ENCODE measurements around the gene SLAMF9. TPM values are rescaled to one million over a fixed set of nuclear protein-coding genes. Genes with fewer than 3 reads are reported as not detected.

SLAMF9 gene
- total and polyA plus RNA-seq, 2 donors (not counting 3 experiments of a cell fraction or from before 2014, with no cell fraction given) = not detected

- H3K27me3 ChIP-seq (ENCODE audit: control insufficient read depth in 2 of 2, insufficient read depth in 2 of 2, low read length in 2 of 2) = peaks cover 3 to 8% of the 10 kb centered on the region in 2 experiments
- DNase-seq (ENCODE audit: low read depth, low spot score) (no peak), FAIRE-seq (no peak)
- ChIA-PET POLR2A (no interaction called here), CTCF (interaction anchor here (1.8 kb wide), 2 partner anchors 47 to 49 kb away, joined by 8 read pairs; no protein-coding TSS in a partner anchor)
- no peaks in the 10 kb centered on the region for H3K79me2 ChIP-seq (ENCODE audit: control insufficient read depth, insufficient read depth, low read length)
- BruUV-seq (replicated peaks) = no TSS peak
- no peak overlapping the region for H3K9ac ChIP-seq (replicated peaks; ENCODE audit: extremely low read depth, insufficient read depth, low read length)
- H2AFZ ChIP-seq (ENCODE audit: low read depth, low read length) = no peak overlapping the region
- no peaks in the 10 kb centered on the region for H3K36me3 ChIP-seq (ENCODE audit: control insufficient read depth in 2 of 2, extremely low read depth in 1 of 2, insufficient read depth in 2 of 2, low read length in 2 of 2)
- no peaks in the 10 kb centered on the region for H4K20me1 ChIP-seq (replicated peaks; ENCODE audit: control insufficient read depth, extremely low read depth, insufficient read depth, low read length)
- no peak overlapping the region for H3K27ac ChIP-seq (ENCODE audit: insufficient read depth, low read depth, low read length)
- H3K4me1 ChIP-seq (ENCODE audit: control insufficient read depth, extremely low read depth, insufficient read depth, low read length) = no peaks in the 10 kb centered on the region
- dilution Hi-C loops (cut with MboI; ENCODE audit: extremely low pct_ligation_motif_present, low sequenced_read_pairs) = no loop called here
- intact Hi-C loops (cut with micrococcal nuclease) = no loop called here
- H3K9me1 ChIP-seq (replicated peaks; ENCODE audit: control insufficient read depth, extremely low read depth, insufficient read depth, low read length) = no peaks in the 10 kb centered on the region
- no peak overlapping the region for H3K4me2 ChIP-seq (ENCODE audit: insufficient read depth, low read length)
- TF ChIP-seq JUN (IDR thresholded peaks at IDR 0.05; ENCODE audit: borderline replicate concordance, insufficient read depth, insufficient read length, low read depth) = no peak
- TF ChIP-seq MAX (IDR thresholded peaks at IDR 0.05; ENCODE audit: insufficient read depth, insufficient read length) = no peak
- no peak for TF ChIP-seq CTCF (IDR thresholded peaks at IDR 0.05; ENCODE audit: extremely low read depth in 1 of 2, insufficient read depth in 1 of 2, low read depth in 1 of 2, low read length in 2 of 2)
- TF ChIP-seq MYC (IDR thresholded peaks at IDR 0.05; ENCODE audit: low read depth, low read length) = no peak
- no peak for TF ChIP-seq GATA2 (IDR thresholded peaks at IDR 0.05; ENCODE audit: insufficient read depth, insufficient read length, low read depth, low read length)
- TF ChIP-seq EZH2 (IDR thresholded peaks at IDR 0.05; ENCODE audit: borderline replicate concordance, low read depth, low read length, severe bottlenecking) = no peak
- no peak for TF ChIP-seq POLR2A (IDR thresholded peaks at IDR 0.05; ENCODE audit: low read depth, low read length)
- no peak for TF ChIP-seq POLR2AphosphoS5 (IDR thresholded peaks at IDR 0.05; ENCODE audit: insufficient read depth, low read depth, low read length)
- H3K9me3 ChIP-seq (replicated peaks; ENCODE audit: control insufficient read depth, insufficient read depth, low read length) = no peaks in the 10 kb centered on the region
- no peak overlapping the region for H3K4me3 ChIP-seq (replicated peaks in 1 of 3; ENCODE audit: insufficient read depth in 1 of 3, low read depth in 1 of 3, low read length in 3 of 3)
Measured at GRCh38 chr1:159958719-159959380, 4.8 kb upstream of the SLAMF9 start.

Measured in endothelial cell of umbilical vein (primary cell).